Measurements from ENCODE around the gene KCTD16.

The KCTD16 gene

DNA sequence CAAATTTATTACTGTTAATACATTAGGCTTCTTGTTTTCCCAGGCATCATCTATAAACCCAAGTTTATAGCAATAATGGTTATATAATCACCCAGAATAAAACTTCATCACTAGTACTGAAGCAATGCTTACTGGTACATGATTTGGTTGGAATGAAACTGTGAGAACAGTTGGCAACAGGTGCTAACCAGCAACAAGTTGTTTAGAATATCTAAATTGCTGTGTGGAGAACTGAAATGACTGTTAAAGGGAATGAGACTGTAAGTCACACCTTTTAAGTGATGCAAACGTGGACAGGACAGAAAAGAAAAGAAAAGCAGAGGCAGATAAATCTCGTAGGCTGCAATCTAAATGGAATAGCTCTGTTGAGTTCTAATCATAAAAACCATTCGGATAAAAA, 2.7 kb upstream of the KCTD16 start:
- no peak for DNase-seq

GRCh38 chr5:144169904-144170275, 783 bp upstream of the KCTD16 start:
- DNase-seq = no peak

DNA sequence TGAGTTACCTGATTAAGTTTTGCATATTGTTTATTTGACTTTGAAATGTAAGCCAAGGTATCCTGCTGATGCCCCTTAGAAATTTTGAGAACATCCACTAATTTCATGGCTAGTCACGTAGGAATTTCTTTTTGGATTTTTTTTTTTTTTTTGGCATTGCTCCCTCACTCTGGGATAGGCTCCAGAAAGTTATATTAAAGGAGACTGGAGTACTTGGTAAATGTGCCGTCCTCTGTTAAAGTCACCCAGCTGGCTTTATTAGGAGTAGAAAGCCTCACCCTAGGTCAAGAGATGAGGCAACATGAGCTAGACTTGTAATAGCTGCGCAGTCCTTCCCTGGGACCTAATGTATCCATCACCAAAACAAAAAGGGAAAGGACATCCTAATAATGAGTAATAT, 3.1 kb downstream of the KCTD16 start:
- peak in 1 of 2 experiments; percentile 44 for DNase-seq

DNA sequence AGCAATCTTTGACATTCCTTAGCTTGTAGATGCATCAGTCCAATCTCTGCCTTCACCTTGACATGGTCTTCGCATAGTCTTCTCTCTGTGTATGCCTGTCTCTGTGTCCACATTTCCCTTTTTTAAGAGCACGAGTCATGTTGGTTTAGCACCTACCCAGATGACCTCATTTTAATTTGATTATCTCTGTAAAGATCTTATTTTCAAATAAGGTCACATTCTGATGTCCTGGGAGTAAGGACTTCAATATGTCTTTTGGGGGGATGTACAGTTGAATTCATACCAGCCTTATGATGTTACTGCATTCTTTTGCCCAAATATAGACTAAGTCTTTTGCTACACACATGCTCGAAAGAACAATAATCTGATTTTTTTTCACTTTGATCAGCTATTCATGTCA, 6.9 kb downstream of the KCTD16 start:
- DNase-seq = no peak

DNA sequence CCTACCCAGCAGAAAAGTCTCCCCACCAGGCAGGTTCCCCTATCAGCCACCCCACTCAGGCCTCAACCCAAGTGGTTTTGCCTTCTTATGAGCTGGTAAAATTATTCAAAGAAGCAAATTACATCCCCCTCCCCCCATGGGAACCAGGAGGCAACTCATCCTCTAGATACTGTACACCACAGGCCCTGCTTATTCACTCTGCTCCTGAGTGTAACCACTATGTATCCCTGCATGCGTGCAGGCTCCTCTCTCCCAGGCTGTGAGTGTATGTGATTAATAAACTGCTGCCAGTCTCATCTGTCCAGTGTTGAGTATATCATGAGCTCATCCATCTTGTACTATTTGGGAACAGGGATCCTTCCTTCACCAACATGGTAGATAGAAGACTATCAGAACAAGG, 8.6 kb downstream of the KCTD16 start:
- no peak for DNase-seq

DNA sequence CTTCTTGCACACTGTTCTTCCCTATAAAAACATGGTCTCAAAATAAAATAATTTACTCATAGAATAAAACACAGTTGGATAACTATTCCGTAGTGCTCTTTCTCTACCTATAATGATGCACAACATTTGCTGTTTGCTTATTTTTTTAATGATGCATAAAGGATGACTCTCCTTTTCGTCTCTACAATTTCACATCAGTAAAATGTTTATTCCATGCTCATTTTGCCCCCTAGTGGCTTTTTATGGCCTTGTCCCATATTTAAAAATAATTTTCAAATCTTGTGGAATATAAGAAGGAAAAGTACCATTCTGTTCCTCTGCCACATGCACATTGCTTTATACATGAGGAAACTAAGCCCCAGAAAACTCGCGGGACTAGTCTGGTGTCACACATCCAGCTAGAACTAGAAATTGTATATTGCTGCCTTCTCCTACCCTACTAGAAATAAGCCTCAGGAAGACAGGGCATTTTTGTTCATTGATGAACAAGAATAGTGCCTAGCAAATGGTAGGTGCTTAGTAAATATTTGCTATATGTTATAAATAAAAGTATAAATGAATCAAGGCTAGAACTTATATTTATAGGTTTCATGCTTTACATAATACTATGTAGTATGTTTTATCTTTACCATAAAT, 12.7 kb downstream of the KCTD16 start:
- DNase-seq = peak; percentile 20 to 48

DNA sequence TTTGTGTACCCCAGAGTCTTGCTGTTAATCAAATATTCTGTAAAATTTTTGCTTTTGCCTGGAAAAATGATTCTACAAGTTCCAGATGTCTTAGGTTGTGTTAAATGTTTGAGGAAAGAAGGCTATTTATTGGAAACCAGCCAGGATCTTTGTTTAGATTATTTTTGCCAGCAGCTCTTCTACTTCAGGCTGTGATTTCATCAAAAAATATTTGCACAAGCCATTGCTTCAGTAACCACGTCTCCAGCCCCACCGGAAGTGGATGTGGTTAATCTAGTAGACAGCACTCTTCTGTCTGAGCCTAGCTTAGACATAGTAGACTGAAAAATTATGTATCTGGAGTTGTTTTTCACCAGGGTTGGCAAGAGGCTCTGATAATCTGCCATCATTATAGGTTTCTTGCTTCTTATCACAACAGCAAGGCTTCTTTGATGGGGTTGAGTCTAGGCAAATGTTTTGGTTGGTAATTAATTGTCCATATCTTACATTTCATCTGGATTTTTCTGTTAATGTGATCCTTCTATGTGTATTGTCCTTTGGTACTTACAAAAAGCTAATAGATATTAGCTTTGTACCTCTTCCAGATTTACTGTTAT, 17.1 kb downstream of the KCTD16 start:
- peak in 1 of 2 experiments; percentile 18 for DNase-seq

GRCh38 chr5:144189800-144190429, 19.2 kb downstream of the KCTD16 start:
- DNase-seq = no peak

- DNase-seq = no peak
Observed at GRCh38 chr5:144191531-144191930, 20.9 kb downstream of the KCTD16 start.

GRCh38 chr5:144191998-144192397, 21.3 kb downstream of the KCTD16 start:
- peak in 1 of 2 experiments; percentile 22 for DNase-seq

GRCh38 chr5:144192661-144193060, 22.0 kb downstream of the KCTD16 start:
- DNase-seq = no peak

GRCh38 chr5:144194144-144194543, 23.5 kb downstream of the KCTD16 start:
- no peak for DNase-seq

DNA sequence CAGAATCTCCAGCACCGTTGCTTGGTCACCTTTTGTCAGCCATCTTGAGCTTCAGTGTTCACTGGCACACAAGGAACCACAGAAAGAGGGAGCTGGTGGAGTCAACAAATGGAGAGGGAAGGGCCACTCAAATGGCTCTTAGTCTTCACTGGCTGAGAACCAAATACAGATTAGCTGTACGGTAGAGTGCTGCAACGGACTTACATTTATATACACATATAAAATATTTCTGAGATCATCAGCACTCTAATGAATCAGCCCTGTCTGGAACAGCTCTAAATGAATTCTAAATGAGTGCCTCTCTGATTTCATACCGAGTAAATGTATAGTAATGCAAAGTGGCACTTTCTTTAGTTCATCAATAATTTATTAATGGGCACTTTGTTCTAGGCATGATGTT, 24.8 kb downstream of the KCTD16 start:
- no peak for DNase-seq

- DNase-seq = no peak
Observed at GRCh38 chr5:144196612-144197011, 25.9 kb downstream of the KCTD16 start.

GRCh38 chr5:144198386-144198785, 27.7 kb downstream of the KCTD16 start:
- DNase-seq = no peak

GRCh38 chr5:144201588-144201987, 30.9 kb downstream of the KCTD16 start:
- DNase-seq = no peak

DNA sequence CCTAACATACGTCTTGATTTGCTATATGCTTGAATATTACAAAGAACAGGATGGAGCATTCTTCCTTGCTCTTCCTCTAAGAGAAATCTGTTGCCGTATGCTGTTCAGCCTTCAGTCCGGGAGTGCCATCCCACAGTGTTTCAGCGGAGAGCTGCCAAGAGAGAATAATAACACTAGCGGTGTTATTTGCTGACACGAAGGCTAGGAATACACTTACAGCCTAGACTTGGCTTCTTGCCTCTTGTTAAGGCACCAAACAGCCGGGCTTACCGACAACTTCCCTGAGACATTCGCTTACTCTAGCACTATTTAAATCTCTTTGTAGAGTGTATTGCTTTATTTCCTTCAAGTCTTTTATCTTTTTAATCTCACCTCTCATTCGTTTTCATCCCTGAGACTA, 31.4 kb downstream of the KCTD16 start:
- DNase-seq = peak in 1 of 2 experiments; percentile 78

GRCh38 chr5:144202726-144203125, 32.1 kb downstream of the KCTD16 start:
- DNase-seq = no peak

GRCh38 chr5:144203750-144204596, 33.3 kb downstream of the KCTD16 start:
- peak; percentile 72 to 73 for DNase-seq

DNA sequence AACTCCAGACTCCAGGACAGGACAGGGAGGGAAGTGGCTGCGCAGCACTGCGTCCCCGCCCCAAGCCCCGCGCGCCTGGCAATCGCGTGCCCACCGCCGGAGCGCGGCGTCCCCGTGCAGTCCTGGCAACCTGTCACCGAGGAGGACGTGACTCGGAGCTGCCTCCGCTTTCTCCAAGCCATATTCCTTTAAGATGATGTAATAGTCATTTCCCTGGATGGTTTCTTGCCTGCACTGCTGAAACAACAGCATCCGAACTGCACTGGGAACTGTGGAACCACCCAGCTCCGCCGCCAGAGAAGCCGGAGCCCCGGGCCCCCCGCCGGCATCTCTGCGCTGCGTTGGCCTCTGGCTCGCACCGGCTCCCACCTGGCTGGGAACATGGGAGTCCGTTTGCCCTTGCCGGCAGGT, 34.5 kb downstream of the KCTD16 start:
- DNase-seq = peak; percentile 63 to 77

- no peak for DNase-seq
Observed at GRCh38 chr5:144206141-144206540, 35.5 kb downstream of the KCTD16 start.

GRCh38 chr5:144207875-144208444, 37.3 kb downstream of the KCTD16 start:
- DNase-seq = peak in 1 of 2 experiments; percentile 66

GRCh38 chr5:144209361-144209760, 38.7 kb downstream of the KCTD16 start:
- peak; percentile 52 to 83 for DNase-seq

Measured in NCI-H446 (cell line).